Omental fat pad (tissue), 4 donors: Measurements from ENCODE around the gene ZC3H15. TPM values are rescaled to one million over a fixed set of nuclear protein-coding genes. Genes with fewer than 3 reads are reported as not detected.

Experiments
- ATAC-seq: fragments of 150-250 bp; one replicate; pipeline ENCODE4 v1.9.1; 2016; ENCODE audit warnings: mild to moderate bottlenecking, moderate library complexity; ENCODE audit not compliant: low FRiP score
- DNase-seq: peaks from one replicate; pipeline ENCODE4 v3.0.0-alpha.2; 2019; ENCODE audit warnings: low spot score
- CTCF ChIP-seq, 3 donors: fragments of 450-650 bp; IDR thresholded peaks; one replicate each; pipeline ENCODE4 v1.5.1; 2016 to 2017; ENCODE audit warnings: antibody characterized with exemption in 3 of 3, mild to moderate bottlenecking in 3 of 3, moderate library complexity in 2 of 3
- total RNA-seq, 4 donors: library from RNA; depleted of rRNA; stranded (reverse); fragments of >200 nt; gene quantifications; one replicate each; pipeline ENCODE4 v1.1.0, GENCODE V29; 2016

Gene ZC3H15
- total RNA-seq, 4 donors from 2014 or later: 47.3 to 115 (median 58.5) TPM

- no peak for ATAC-seq
- TF ChIP-seq CTCF (IDR thresholded peaks at IDR 0.05): no peak
- no peak for DNase-seq
These were observed 55.9 kb downstream of the ZC3H15 start for GRCh38 chr2:186542002-186542401.

- ATAC-seq (peak; percentile 81), DNase-seq (no peak)
- TF ChIP-seq CTCF (IDR thresholded peaks at IDR 0.05): no peak
These were observed 57.6 kb downstream of the ZC3H15 start for GRCh38 chr2:186543561-186544131.

- peak; percentile 80 for ATAC-seq
- DNase-seq: no peak
- no peak for TF ChIP-seq CTCF (IDR thresholded peaks at IDR 0.05)
These were observed 58.2 kb downstream of the ZC3H15 start for GRCh38 chr2:186544255-186544675.

- no peak for DNase-seq
- TF ChIP-seq CTCF (IDR thresholded peaks at IDR 0.05): no peak
- ATAC-seq: no peak
These were observed 60.8 kb downstream of the ZC3H15 start for GRCh38 chr2:186546846-186547245.

GRCh38 chr2:186551323-186552050 lies 65.4 kb downstream of the ZC3H15 start:
- TF ChIP-seq CTCF (IDR thresholded peaks at IDR 0.05): no peak
- no peak for ATAC-seq
- DNase-seq: no peak

- no peak for TF ChIP-seq CTCF (IDR thresholded peaks at IDR 0.05)
- no peak for DNase-seq
- peak; percentile 65 for ATAC-seq
These were observed 68.4 kb downstream of the ZC3H15 start for GRCh38 chr2:186554429-186554828.
